Kidney (tissue), 14 donors: Measurements from ENCODE around the gene XPOT. TPM values are rescaled to one million over a fixed set of nuclear protein-coding genes. Genes with fewer than 3 reads are reported as not detected.

Experiments used
- DNase-seq, 5 donors: peaks; one replicate each; pipeline ENCODE4 v3.0.0-alpha.2; 2013 to 2020
- FAIRE-seq: peaks from 2 replicates; lab custom pipeline; 2012; peaks lifted over from hg19 to GRCh38; lab: Jason Lieb, UNC
- H3K27ac ChIP-seq, 2 donors: one replicate each; pipeline ENCODE4 v1.7.0; 2013; ENCODE audit warnings: low read depth in 2 of 2, low read length in 2 of 2, inconsistent platforms in 1 of 2
- H3K27me3 ChIP-seq: one replicate; pipeline ENCODE4 v1.7.1; 2013; ENCODE audit warnings: low read length, inconsistent platforms; ENCODE audit not compliant: control insufficient read depth, insufficient read depth
- H3K36me3 ChIP-seq, 3 donors: one replicate each; pipeline versions ENCODE4 v1.7.0 to v1.7.1; 2013; ENCODE audit warnings: low read length in 3 of 3, control low read depth in 1 of 3, inconsistent platforms in 1 of 3; ENCODE audit not compliant: insufficient read depth in 3 of 3, control insufficient read depth in 2 of 3
- H3K4me1 ChIP-seq, 3 donors: one replicate each; pipeline versions ENCODE4 v1.7.0 to v1.7.1; 2013; ENCODE audit warnings: low read length in 3 of 3, inconsistent platforms in 1 of 3, low read depth in 1 of 3; ENCODE audit not compliant: control insufficient read depth in 2 of 3, insufficient read depth in 2 of 3
- H3K4me3 ChIP-seq, 3 donors: one replicate each; pipeline versions ENCODE4 v1.7.0 to v1.8.1; 2013; ENCODE audit warnings: low read length in 3 of 3, control low read depth in 1 of 3, inconsistent platforms in 1 of 3
- H3K9ac ChIP-seq, 3 donors: one replicate each; pipeline versions ENCODE4 v1.7.0 to v1.7.1; 2013; ENCODE audit warnings: low read length in 3 of 3, control low read depth in 1 of 3, inconsistent platforms in 1 of 3
- H3K9me3 ChIP-seq, 3 donors: one replicate each; pipeline versions ENCODE4 v1.7.0 to v1.7.1; 2013; ENCODE audit warnings: low read length in 3 of 3, control low read depth in 1 of 3, inconsistent platforms in 1 of 3; ENCODE audit not compliant: control insufficient read depth in 2 of 3, insufficient read depth in 1 of 3
- CTCF ChIP-seq: IDR thresholded peaks from 3 replicates; pipeline ENCODE4 v1.5.1; 2012; ENCODE audit warnings: mild to moderate bottlenecking, moderate library complexity, borderline replicate concordance; ENCODE audit not compliant: insufficient read depth; ENCODE audit errors: extremely low read depth
- intact Hi-C: fragments of 100-400 bp; cut with DNase I; formaldehyde crosslinking; loops from one replicate; pipeline ENCODE4 v1.11.1; 2022
- polyA plus RNA-seq: library from polyadenylated mRNA; stranded (reverse); fragments of 350-450 nt; fragmentation: Illumina TruSeq; extraction: RNeasy Lipid Tissue Mini Kit (QIAGEN cat#74804); gene quantifications from one replicate; pipeline ENCODE4 v1.2.3, GENCODE V29; 2014; ENCODE audit warnings: low read depth, low replicate concordance; ENCODE audit not compliant: insufficient read depth
- total RNA-seq: library from RNA; stranded (reverse); fragmentation: NEBNext Ultra II Directional; extraction: Animal tissue kit (Norgen Biotek cat#: 25700); gene quantifications from one replicate; pipeline ENCODE4 v1.2.1, GENCODE V29; 2021
- donor health status: control.
- donor health status: control.
- donor health status: control.
- donor health status: control.
- donor health status: control.
- donor health status: DM: yes; HTN: yes; CAD: no.
- donor health status: Normal renal cell carcinoma (clear cell type).

XPOT gene
- total and polyA plus RNA-seq, 2 donors from 2014 or later, result 12.0 to 55.0 TPM

DNA sequence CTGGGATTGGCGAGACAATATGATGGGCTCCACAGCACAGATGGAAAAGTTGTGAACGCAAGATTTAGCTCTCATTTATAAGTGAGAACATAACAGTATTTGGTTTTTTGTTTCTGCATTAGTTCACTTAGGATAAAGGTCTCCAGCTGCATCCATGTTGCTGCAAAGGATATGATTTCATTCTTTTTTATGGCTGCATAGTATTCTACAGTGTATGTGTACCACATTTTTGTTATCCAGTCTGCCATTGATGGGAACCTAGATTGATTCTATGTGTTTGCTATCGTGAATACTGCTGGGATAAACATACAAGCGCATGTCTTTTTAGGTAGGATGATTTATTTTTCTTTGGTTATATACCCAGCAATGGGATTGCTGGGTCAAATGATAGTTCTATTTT lies 71.3 kb downstream of the XPOT start:
- H3K9me3 ChIP-seq, result peaks cover 0 to 6% (median 0%) of the 10 kb centered on the region in 3 donors
- H3K4me1 ChIP-seq, result no peaks in the 10 kb centered on the region
- FAIRE-seq (no peak), DNase-seq (no peak)
- no peak for TF ChIP-seq CTCF
- no peak overlapping the region for H3K9ac ChIP-seq
- no peaks in the 10 kb centered on the region for H3K27me3 ChIP-seq
- H3K4me3 ChIP-seq, result no peak overlapping the region
- H3K27ac ChIP-seq, result no peak overlapping the region
- peaks cover 5 to 27% (median 16%) of the 10 kb centered on the region in 3 donors for H3K36me3 ChIP-seq
- intact Hi-C loops, result no loop called here

DNA sequence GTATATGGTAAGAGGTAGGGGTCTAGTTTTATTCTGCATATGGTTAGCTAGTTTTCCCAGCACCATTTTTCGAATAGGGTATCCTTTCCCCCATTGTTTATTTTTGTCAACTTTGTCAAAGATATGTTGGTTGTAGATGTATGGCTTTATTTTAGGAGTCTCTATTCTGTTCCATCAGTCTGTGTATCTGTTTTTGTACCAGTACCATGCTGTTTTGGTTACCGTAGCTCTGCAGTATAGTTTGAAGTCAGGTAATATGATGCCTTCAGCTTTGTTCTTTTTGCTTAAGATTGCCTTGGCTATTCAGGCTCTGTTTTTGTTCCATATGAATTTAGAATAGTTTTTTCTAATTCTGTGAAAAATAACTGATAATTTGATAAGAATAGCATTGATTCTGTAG lies 72.7 kb downstream of the XPOT start:
- no peak for FAIRE-seq
- no peak for TF ChIP-seq CTCF
- intact Hi-C loops, result no loop called here

GRCh38 chr12:64478661-64479060 lies 74.5 kb downstream of the XPOT start:
- DNase-seq, result no peak
- FAIRE-seq, result no peak
- intact Hi-C loops, result no loop called here
- H3K4me1 ChIP-seq, result no peaks in the 10 kb centered on the region
- peaks cover 0 to 6% (median 0%) of the 10 kb centered on the region in 3 donors for H3K9me3 ChIP-seq
- H3K4me3 ChIP-seq, result no peak overlapping the region
- H3K9ac ChIP-seq, result no peak overlapping the region
- peaks cover 5 to 30% (median 13%) of the 10 kb centered on the region in 3 donors for H3K36me3 ChIP-seq
- no peak overlapping the region for H3K27ac ChIP-seq
- no peak for TF ChIP-seq CTCF
- no peaks in the 10 kb centered on the region for H3K27me3 ChIP-seq

More for the DNA sequence above, 72.7 kb downstream of the XPOT start:
- Histone ChIP-seq H3K27me3 (no peaks in the 10 kb centered on the region), H3K27ac (no peak overlapping the region), H3K9ac (no peak overlapping the region), H3K9me3 (peaks cover 0 to 6% (median 0%) of the 10 kb centered on the region in 3 donors), H3K4me1 (no peaks in the 10 kb centered on the region), H3K4me3 (no peak overlapping the region), H3K36me3 (peaks cover 5 to 21% (median 12%) of the 10 kb centered on the region in 3 donors)
- DNase-seq, result no peak

DNA sequence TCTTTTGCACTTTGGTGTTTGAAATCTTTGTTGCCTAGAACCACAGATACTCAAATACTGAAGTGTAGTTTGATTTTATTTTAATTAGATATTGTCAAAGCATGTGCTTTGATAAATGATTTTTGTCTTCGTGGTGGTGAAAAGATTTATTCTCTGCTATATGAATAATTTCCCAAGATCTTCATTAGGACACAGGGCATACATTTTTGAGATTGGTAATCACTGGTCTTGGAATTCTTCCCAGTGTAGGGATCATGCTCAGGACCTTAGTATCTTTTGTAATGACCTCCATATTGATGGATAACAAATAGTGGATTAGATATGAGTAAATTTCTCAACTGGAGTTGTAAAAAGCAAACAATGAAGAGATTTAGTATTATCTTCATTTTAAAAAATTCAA lies 76.0 kb downstream of the XPOT start:
- Histone ChIP-seq H3K9ac (no peak overlapping the region), H3K27ac (no peak overlapping the region), H3K4me3 (no peak overlapping the region), H3K27me3 (no peaks in the 10 kb centered on the region), H3K36me3 (peaks cover 4 to 30% (median 6%) of the 10 kb centered on the region in 3 donors), H3K4me1 (no peaks in the 10 kb centered on the region), H3K9me3 (peaks cover 0 to 6% (median 0%) of the 10 kb centered on the region in 3 donors)
- DNase-seq, result no peak
- FAIRE-seq, result no peak
- intact Hi-C loops, result no loop called here
- no peak for TF ChIP-seq CTCF
